ENCODE data around the gene RFESD. TPM values are rescaled to one million over a fixed set of nuclear protein-coding genes. Genes with fewer than 3 reads are reported as not detected.

The RFESD gene
- total RNA-seq, 1 donor from 2014 or later = 1.3 TPM

Other genes starting within 250 kb of the RFESD start
- 57.4 TPM for gene SKIC3, start 91.8 kb upstream of the RFESD start, total RNA-seq
- gene ARSK, start 91.7 kb upstream of the RFESD start, total RNA-seq = 5.9 TPM
- gene GPR150, start 26.7 kb upstream of the RFESD start, total RNA-seq = not detected
- gene SPATA9, start 36.2 kb downstream of the RFESD start, total RNA-seq = 0.20 TPM
- gene RHOBTB3, start 84.6 kb downstream of the RFESD start, total RNA-seq = 38.6 TPM
- 64.4 TPM for gene GLRX, start 175.9 kb downstream of the RFESD start, total RNA-seq